Neutrophil (primary cell): ENCODE data around the gene OR52H1.

Source experiments
- H3K27ac ChIP-seq: fragments of 200-600 bp; sonication (generic); 2 replicates; pipeline ENCODE4 v1.5.1; 2016; ENCODE audit warnings: mild to moderate bottlenecking, moderate library complexity
- H3K27me3 ChIP-seq: fragments of 200-600 bp; sonication (generic); 2 replicates; pipeline ENCODE4 v1.6.0; 2016; ENCODE audit warnings: mild to moderate bottlenecking
- H3K36me3 ChIP-seq: fragments of 200-600 bp; sonication (generic); 2 replicates; pipeline ENCODE4 v1.5.1; 2017
- H3K4me1 ChIP-seq, 2 experiments: fragments of 200-600 bp in 1 of 2; sonication (generic) in 1 of 2; 1 replicate in 1 of 2; 2 replicates in 1 of 2; pipeline versions ENCODE4 v1.5.1 to v1.6.1; 2013 to 2016; ENCODE audit warnings: low read depth in 1 of 2, low read length in 1 of 2, mild to moderate bottlenecking in 1 of 2, moderate library complexity in 1 of 2; ENCODE audit not compliant: control insufficient read depth in 1 of 2, insufficient read depth in 1 of 2
- H3K4me3 ChIP-seq, 2 experiments: fragments of 200-600 bp in 1 of 2; sonication (generic) in 1 of 2; 1 replicate in 1 of 2; 2 replicates in 1 of 2; pipeline ENCODE4 v1.5.1; 2013 to 2016; ENCODE audit warnings: low read depth in 1 of 2, low read length in 1 of 2, mild to moderate bottlenecking in 1 of 2, moderate library complexity in 1 of 2
- H3K9me3 ChIP-seq: fragments of 200-600 bp; sonication (generic); 2 replicates; pipeline ENCODE4 v1.5.1; 2016
- CTCF ChIP-seq: fragments of 200-600 bp; sonication (generic); IDR thresholded peaks from 2 replicates; pipeline ENCODE4 v1.5.1; 2016; ENCODE audit warnings: antibody characterized with exemption

Gene OR52H1

GRCh38 chr11:5534046-5534445 is 14.3 kb downstream of the OR52H1 start:
- no peaks in the 10 kb centered on the region for H3K36me3 ChIP-seq
- no peak overlapping the region for H3K4me3 ChIP-seq
- no peak overlapping the region for H3K27ac ChIP-seq
- no peak for TF ChIP-seq CTCF
- H3K27me3 ChIP-seq, result no peaks in the 10 kb centered on the region
- peaks cover 7% of the 10 kb centered on the region in 2 experiments for H3K4me1 ChIP-seq
- H3K9me3 ChIP-seq, result no peaks in the 10 kb centered on the region

GRCh38 chr11:5531053-5531831 is 17.1 kb downstream of the OR52H1 start:
- no peak overlapping the region for H3K27ac ChIP-seq
- no peak overlapping the region for H3K4me3 ChIP-seq
- H3K4me1 ChIP-seq, result peaks cover 7% of the 10 kb centered on the region in 2 experiments
- no peaks in the 10 kb centered on the region for H3K27me3 ChIP-seq
- H3K9me3 ChIP-seq, result no peaks in the 10 kb centered on the region
- no peak for TF ChIP-seq CTCF
- H3K36me3 ChIP-seq, result no peaks in the 10 kb centered on the region

GRCh38 chr11:5528495-5528894 is 19.8 kb downstream of the OR52H1 start:
- Histone ChIP-seq H3K27ac (no peak overlapping the region), H3K4me3 (no peak overlapping the region), H3K9me3 (no peaks in the 10 kb centered on the region), H3K36me3 (no peaks in the 10 kb centered on the region), H3K27me3 (no peaks in the 10 kb centered on the region), H3K4me1 (no peaks in the 10 kb centered on the region)
- TF ChIP-seq CTCF, result no peak

GRCh38 chr11:5527716-5528115 is 20.6 kb downstream of the OR52H1 start:
- Histone ChIP-seq H3K36me3 (no peaks in the 10 kb centered on the region), H3K27me3 (no peaks in the 10 kb centered on the region), H3K4me3 (no peak overlapping the region), H3K9me3 (no peaks in the 10 kb centered on the region), H3K4me1 (no peaks in the 10 kb centered on the region), H3K27ac (no peak overlapping the region)
- TF ChIP-seq CTCF, result no peak

- Histone ChIP-seq H3K36me3 (no peaks in the 10 kb centered on the region), H3K4me1 (no peaks in the 10 kb centered on the region), H3K27me3 (no peaks in the 10 kb centered on the region), H3K4me3 (no peak overlapping the region), H3K27ac (no peak overlapping the region), H3K9me3 (no peaks in the 10 kb centered on the region)
- TF ChIP-seq CTCF, result no peak
Measured at GRCh38 chr11:5524756-5525155, 23.6 kb downstream of the OR52H1 start.
